Heart right ventricle (tissue), 16 donors: ENCODE data around the gene PSMB1. TPM values are rescaled to one million over a fixed set of nuclear protein-coding genes. Genes with fewer than 3 reads are reported as not detected.
"Not testable (repeated sequence)": the region's sequence is repeated elsewhere in the genome, so short reads cannot be mapped to it uniquely, and the experiment has no call there.

Experiments used
- ATAC-seq, 8 donors: fragments of 200-7000 bp; cut with Tn5 transposase; one replicate each; pipeline ENCODE4 v1.9.1; 2020; ENCODE audit warnings: mild to moderate bottlenecking in 8 of 8, moderate library complexity in 8 of 8, moderate number of reproducible peaks in 1 of 8
- DNase-seq, 2 donors: peaks; one replicate each; pipeline ENCODE4 v3.0.0-alpha.2; 2020
- H3K27ac ChIP-seq, 10 donors: fragments of 200-600 bp; sonication (generic) in 2 of 10; one replicate each; pipeline versions ENCODE4 v1.5.0 to v1.8.0; 2020 to 2022; ENCODE audit warnings: mild to moderate bottlenecking in 3 of 10
- H3K27me3 ChIP-seq, 7 donors: fragments of 200-600 bp; one replicate each; pipeline ENCODE4 v1.8.0; 2021 to 2022; ENCODE audit warnings: mild to moderate bottlenecking in 2 of 7
- H3K36me3 ChIP-seq, 9 donors: fragments of 200-600 bp; sonication (generic) in 1 of 9; one replicate each; pipeline versions ENCODE4 v1.5.0 to v1.8.0; 2020 to 2022; ENCODE audit warnings: mild to moderate bottlenecking in 2 of 9
- H3K4me1 ChIP-seq, 9 donors: fragments of 200-600 bp; sonication (generic) in 1 of 9; one replicate each; pipeline versions ENCODE4 v1.5.0 to v1.8.0; 2020 to 2022; ENCODE audit warnings: mild to moderate bottlenecking in 4 of 9
- H3K4me3 ChIP-seq, 10 donors: fragments of 200-600 bp; sonication (generic) in 2 of 10; one replicate each; pipeline versions ENCODE4 v1.5.0 to v1.8.0; 2020 to 2022; ENCODE audit warnings: mild to moderate bottlenecking in 7 of 10, moderate library complexity in 2 of 10
- H3K9me3 ChIP-seq, 11 donors: fragments of 200-600 bp in 10 of 11; sonication (generic) in 2 of 11; one replicate each; pipeline versions ENCODE4 v1.5.0 to v1.8.0; 2013 to 2022; ENCODE audit warnings: mild to moderate bottlenecking in 2 of 11, control low read depth in 1 of 11, moderate library complexity in 1 of 11
- CTCF ChIP-seq, 9 donors: fragments of 200-600 bp; sonication (generic) in 2 of 9; IDR thresholded peaks; one replicate each; pipeline versions ENCODE4 v1.5.0 to v1.8.0; 2021 to 2022; ENCODE audit warnings: antibody characterized with exemption in 9 of 9, mild to moderate bottlenecking in 5 of 9, moderate library complexity in 1 of 9
- WGBS, 2 donors: extraction: QIAGEN DNeasy Blood & Tissue Kit; methylation state at CpG; one replicate each; pipeline ENCODE4 v1.1.7; 2013; ENCODE audit warnings: inconsistent platforms in 1 of 2; 5-methylcytosine and 5-hydroxymethylcytosine counted together
- intact Hi-C, 10 donors: fragments of 100-400 bp; cut with DNase I; formaldehyde crosslinking; loops; one replicate each; pipeline versions ENCODE4 v1.11.1 to v1.14.2; 2022
- polyA plus RNA-seq, 2 donors: library from polyadenylated mRNA; stranded (reverse); fragments of 200-250 nt; gene quantifications; one replicate each; pipeline ENCODE4 v1.2.3, GENCODE V29; 2013
- total RNA-seq, 10 donors: library from RNA; stranded (reverse); fragmentation: NEBNext Ultra II Directional in 3 of 10; extraction: Animal tissue kit (Norgen Biotek cat#: 25700) in 3 of 10; gene quantifications; one replicate each; pipeline versions ENCODE4 v1.2.1 to v1.2.4, GENCODE V29; 2021 to 2023
- donor health status: Arrhythmogenic right ventricular cardiomyopathy.
- donor health status: ischemic (EF 13 %, LVEDD 7.1; RV severe dilation, severe dysfunction).
- donor health status: healthy with polysubstance abuse.
- donor health status: DM: no; HTN: yes; CAD: no.
- donor health status: DM: no; HTN: no; CAD: no.
- donor health status: ischemic (EF 25% LVEDD 6.9; RV normal size, moderate dysfunction).
- donor health status: ischemic (EF 25% LVEDD 5.7; RV mildly dilated, moderate dysfunction).
- donor health status: healthy.
- donor health status: DM: yes; HTN: yes; CAD: no.
- donor health status: Ischemic cardiomyopathy.
- donor health status: ischemic (EF 35%, LVEDD 5.7; RV mildly dilated, moderate dysfunction).
- donor health status: nonischemic (EF 11% LVEDD 7.7; RV severe dilation, severe dysfunction).
- donor health status: DM: yes; HTN: yes; CAD: no.
- donor health status: PGD.
- donor health status: ischemic (EF 29% LVEDD 5.4; RV normal size, mild dysfunction).
- donor health status: nonischemic (EF 23%, LVEDD 6.1; RV moderate dilation, normal function).

Gene PSMB1
- total and polyA plus RNA-seq, 12 donors: 117 to 309 (median 144) TPM

- H3K36me3 ChIP-seq: no peaks in the 10 kb centered on the region
- H3K9me3 ChIP-seq: no peaks in the 10 kb centered on the region
- TF ChIP-seq CTCF (IDR thresholded peaks at IDR 0.05): no peak
- peaks cover 0 to 3% (median 0%) of the 10 kb centered on the region in 7 donors for H3K27me3 ChIP-seq
- 92 to 95% methylated on average over 3 of the region's 3 CpGs for whole genome bisulfite sequencing, 2 donors
- no peaks in the 10 kb centered on the region for H3K4me1 ChIP-seq
- ATAC-seq (no peak), DNase-seq (no peak)
- H3K27ac ChIP-seq: no peak overlapping the region
- no peak overlapping the region for H3K4me3 ChIP-seq
- intact Hi-C loops: loop anchor here in 3 of 10 donors (10.0 kb wide), 4 partner anchors 115 to 1555 kb away; no protein-coding TSS in a partner anchor
Observed at GRCh38 chr6:170509723-170510018, 43.4 kb downstream of the PSMB1 start.

- H3K36me3 ChIP-seq, H3K27ac ChIP-seq, H3K9me3 ChIP-seq, DNase-seq, intact Hi-C loops, H3K27me3 ChIP-seq, H3K4me3 ChIP-seq, H3K4me1 ChIP-seq, ATAC-seq: not testable (repeated sequence)
- WGBS, 2 donors: 88 to 92% methylated on average over 5 of the region's 5 CpGs
Observed at GRCh38 chr6:170508892-170509722, 44.0 kb downstream of the PSMB1 start.

- ATAC-seq, intact Hi-C loops, H3K27me3 ChIP-seq, H3K27ac ChIP-seq, H3K4me3 ChIP-seq, H3K9me3 ChIP-seq, DNase-seq, H3K36me3 ChIP-seq, H3K4me1 ChIP-seq: not testable (repeated sequence)
- 80% methylated on average over 1 of the region's 1 CpG; no CpG with 5 or more reads in 1 of the 2 donors for WGBS, 2 donors
Observed at GRCh38 chr6:170508275-170508674, 44.8 kb downstream of the PSMB1 start.

- DNase-seq, H3K4me1 ChIP-seq, H3K36me3 ChIP-seq, H3K27ac ChIP-seq, H3K4me3 ChIP-seq, intact Hi-C loops, H3K27me3 ChIP-seq, H3K9me3 ChIP-seq, ATAC-seq: not testable (repeated sequence)
- WGBS, 2 donors: 93 to 98% methylated on average over 2 of the region's 2 CpGs
Observed at GRCh38 chr6:170507728-170508127, 45.4 kb downstream of the PSMB1 start.

GRCh38 chr6:170506446-170506845, 46.7 kb downstream of the PSMB1 start:
- Histone ChIP-seq H3K9me3 (peaks cover 0 to 18% (median 0%) of the 10 kb centered on the region in 11 donors), H3K4me1 (no peaks in the 10 kb centered on the region), H3K27ac (no peak overlapping the region), H3K27me3 (peaks cover 0 to 3% (median 0%) of the 10 kb centered on the region in 7 donors), H3K4me3 (no peak overlapping the region), H3K36me3 (no peaks in the 10 kb centered on the region)
- DNase-seq: no peak
- intact Hi-C loops: no loop called here
- 73 to 84% methylated on average over 4 of the region's 4 CpGs for WGBS, 2 donors
- no peak for ATAC-seq
- TF ChIP-seq CTCF (IDR thresholded peaks at IDR 0.05): no peak

- ATAC-seq (peak in 1 of 8 donors; percentile 35), DNase-seq (peak in 1 of 2 donors; percentile 29)
- no peak for TF ChIP-seq CTCF (IDR thresholded peaks at IDR 0.05)
- Histone ChIP-seq H3K36me3 (no peaks in the 10 kb centered on the region), H3K9me3 (peaks cover 0 to 21% (median 0%) of the 10 kb centered on the region in 11 donors), H3K27ac (no peak overlapping the region), H3K4me3 (no peak overlapping the region), H3K4me1 (no peaks in the 10 kb centered on the region), H3K27me3 (peaks cover 0 to 5% (median 0%) of the 10 kb centered on the region in 7 donors)
- WGBS, 2 donors: 29 to 35% methylated on average over 9 of the region's 9 CpGs
- intact Hi-C loops: no loop called here
Observed at GRCh38 chr6:170505306-170505705, 47.8 kb downstream of the PSMB1 start.
